Lower lobe of right lung (tissue), 2 donors: Measurements from ENCODE around the gene DDI2. TPM values are rescaled to one million over a fixed set of nuclear protein-coding genes. Genes with fewer than 3 reads are reported as not detected.

Source experiments
- ATAC-seq, 2 donors: fragments of 200-7000 bp; cut with Tn5 transposase; one replicate each; pipeline ENCODE4 v1.9.1; 2020 to 2022; ENCODE audit warnings: mild to moderate bottlenecking in 2 of 2, moderate library complexity in 2 of 2
- DNase-seq: peaks from one replicate; pipeline ENCODE4 v3.0.0-alpha.2; 2020
- H3K27ac ChIP-seq: fragments of 200-600 bp; one replicate; pipeline ENCODE4 v1.8.0; 2022
- H3K27me3 ChIP-seq: fragments of 200-600 bp; one replicate; pipeline ENCODE4 v1.8.0; 2022; ENCODE audit warnings: low read depth
- H3K36me3 ChIP-seq: fragments of 200-600 bp; one replicate; pipeline ENCODE4 v1.8.0; 2022; ENCODE audit warnings: mild to moderate bottlenecking
- H3K4me1 ChIP-seq: fragments of 200-600 bp; one replicate; pipeline ENCODE4 v1.8.0; 2022
- H3K4me3 ChIP-seq: fragments of 200-600 bp; one replicate; pipeline ENCODE4 v1.8.0; 2022; ENCODE audit warnings: mild to moderate bottlenecking
- H3K9me3 ChIP-seq: fragments of 200-600 bp; one replicate; pipeline ENCODE4 v1.8.0; 2022
- CTCF ChIP-seq: fragments of 200-600 bp; IDR thresholded peaks from one replicate; pipeline ENCODE4 v1.8.0; 2022; ENCODE audit warnings: antibody characterized with exemption, mild to moderate bottlenecking
- intact Hi-C: fragments of 100-400 bp; cut with DNase I; formaldehyde crosslinking; loops from one replicate; pipeline ENCODE4 v1.11.0; 2022
- total RNA-seq: library from RNA; stranded (reverse); fragmentation: NEBNext Ultra II Directional; extraction: Animal tissue kit (Norgen Biotek cat#: 25700); gene quantifications from one replicate; pipeline ENCODE4 v1.2.1, GENCODE V29; 2021
- donor health status: DM: no; HTN: yes; CAD: no; lungs with severe emphysema.

The DDI2 gene
- total RNA-seq, 1 donor from 2014 or later = 48.8 TPM

DNA sequence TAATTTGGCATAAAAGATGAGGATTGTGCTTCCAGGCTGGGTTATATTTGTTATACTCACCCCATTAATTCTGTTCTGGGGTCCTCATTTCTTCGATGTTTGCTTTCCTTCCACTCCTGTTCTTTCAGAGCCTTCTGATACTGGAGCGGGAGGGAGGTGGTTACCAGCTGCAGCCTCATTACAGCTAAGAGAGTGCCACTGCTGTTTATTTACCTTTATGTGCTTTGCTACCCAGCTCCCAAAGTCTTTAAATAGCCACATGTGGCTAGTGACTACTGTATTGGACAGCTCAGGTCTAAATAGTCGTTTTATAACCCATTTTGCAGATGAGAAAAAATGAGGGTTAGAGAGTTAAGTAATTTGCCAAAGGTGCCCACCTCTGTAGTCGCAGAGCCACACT is 92.0 kb downstream of the DDI2 start:
- no peaks in the 10 kb centered on the region for H3K9me3 ChIP-seq
- no peak overlapping the region for H3K27ac ChIP-seq
- intact Hi-C loops = no loop called here
- H3K36me3 ChIP-seq = peaks cover 10% of the 10 kb centered on the region
- TF ChIP-seq CTCF = no peak
- no peak overlapping the region for H3K4me3 ChIP-seq
- DNase-seq (no peak), ATAC-seq (no peak)
- H3K27me3 ChIP-seq = no peaks in the 10 kb centered on the region
- H3K4me1 ChIP-seq = peaks cover 47% of the 10 kb centered on the region

DNA sequence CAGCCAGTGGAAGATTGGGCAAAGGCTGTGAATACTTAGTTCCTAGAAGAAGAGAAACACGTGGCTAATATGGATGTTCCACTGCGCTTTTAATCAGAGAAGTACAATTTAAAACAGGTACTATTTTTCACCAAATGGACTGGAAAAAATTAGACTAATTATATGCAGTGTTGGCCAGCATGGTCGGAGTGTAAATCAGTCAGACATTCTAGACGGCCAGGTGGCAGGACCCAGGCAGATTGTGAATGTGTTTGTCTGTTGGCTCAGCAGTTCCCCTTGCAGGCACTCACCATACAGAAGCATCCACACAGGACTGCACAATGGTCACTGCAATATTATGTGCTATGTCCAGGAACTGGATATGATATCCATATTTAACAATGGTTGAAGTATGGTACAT is 94.9 kb downstream of the DDI2 start:
- Histone ChIP-seq H3K9me3 (no peaks in the 10 kb centered on the region), H3K4me3 (no peak overlapping the region), H3K27me3 (no peaks in the 10 kb centered on the region), H3K27ac (no peak overlapping the region), H3K36me3 (peaks cover 15% of the 10 kb centered on the region), H3K4me1 (peaks cover 47% of the 10 kb centered on the region)
- no peak for DNase-seq
- no peak for ATAC-seq
- no peak for TF ChIP-seq CTCF
- intact Hi-C loops = no loop called here

- ATAC-seq = peak; percentile 20 to 56
- H3K27ac ChIP-seq = peak overlapping the region; percentile 64
- intact Hi-C loops = no loop called here
- no peak for TF ChIP-seq CTCF
- H3K4me1 ChIP-seq = peaks cover 51% of the 10 kb centered on the region
- no peak overlapping the region for H3K4me3 ChIP-seq
- H3K36me3 ChIP-seq = peaks cover 39% of the 10 kb centered on the region
- DNase-seq = no peak
- no peaks in the 10 kb centered on the region for H3K27me3 ChIP-seq
- H3K9me3 ChIP-seq = no peaks in the 10 kb centered on the region
Observed at GRCh38 chr1:15714406-15715136, 97.3 kb downstream of the DDI2 start.

GRCh38 chr1:15717418-15718125 is 100.3 kb downstream of the DDI2 start:
- TF ChIP-seq CTCF = no peak
- Histone ChIP-seq H3K27me3 (no peaks in the 10 kb centered on the region), H3K9me3 (no peaks in the 10 kb centered on the region), H3K4me1 (peaks cover 47% of the 10 kb centered on the region), H3K4me3 (no peak overlapping the region), H3K27ac (peak overlapping the region; percentile 68), H3K36me3 (peaks cover 69% of the 10 kb centered on the region)
- ATAC-seq (peak; percentile 82 to 86), DNase-seq (peak; percentile 71)
- intact Hi-C loops = no loop called here

DNA sequence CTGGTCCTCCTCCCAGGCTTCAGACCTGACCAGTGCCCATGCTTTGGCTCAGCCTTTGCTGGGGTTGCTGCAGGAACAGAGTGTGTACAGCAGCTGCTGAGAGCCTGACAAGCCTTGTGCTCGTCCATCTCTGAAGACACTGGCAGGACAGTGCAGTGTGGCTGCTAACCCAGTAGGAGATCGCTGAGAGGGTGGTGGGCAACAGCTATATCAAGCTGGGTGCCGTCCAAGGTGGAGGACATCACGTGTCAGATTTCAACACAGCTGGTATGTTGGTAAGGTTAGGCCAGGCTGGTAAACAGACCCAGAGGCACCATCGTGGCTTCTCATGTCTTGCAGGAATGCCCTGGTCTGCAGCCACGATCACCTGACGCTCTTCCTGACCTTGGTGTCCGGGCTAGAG is 100.9 kb downstream of the DDI2 start:
- ATAC-seq = peak; percentile 23 to 43
- no peak for DNase-seq
- Histone ChIP-seq H3K9me3 (no peaks in the 10 kb centered on the region), H3K36me3 (peaks cover 75% of the 10 kb centered on the region), H3K4me3 (no peak overlapping the region), H3K4me1 (peaks cover 47% of the 10 kb centered on the region), H3K27ac (peak overlapping the region; percentile 68), H3K27me3 (no peaks in the 10 kb centered on the region)
- TF ChIP-seq CTCF = no peak
- intact Hi-C loops = no loop called here

Other genes with a start within 250 kb of the DDI2 start
- 100 TPM for gene EFHD2, start 207.6 kb upstream of the DDI2 start, total RNA-seq
- gene CTRC, start 179.0 kb upstream of the DDI2 start, total RNA-seq = not detected
- gene CELA2A, start 160.7 kb upstream of the DDI2 start, total RNA-seq = not detected
- gene CELA2B, start 141.4 kb upstream of the DDI2 start, total RNA-seq = not detected
- gene CASP9, start 93.2 kb upstream of the DDI2 start, total RNA-seq = 16.4 TPM
- 23.9 TPM for gene DNAJC16, start 90.6 kb upstream of the DDI2 start, total RNA-seq
- not detected for gene AGMAT, start 32.4 kb upstream of the DDI2 start, total RNA-seq
- gene PLEKHM2, start 66.9 kb downstream of the DDI2 start, total RNA-seq = 80.4 TPM
- 3.5 TPM for gene SLC25A34, start 118.8 kb downstream of the DDI2 start, total RNA-seq
- gene TMEM82, start 125.0 kb downstream of the DDI2 start, total RNA-seq = not detected
- 20.1 TPM for gene FBLIM1, start 141.3 kb downstream of the DDI2 start, total RNA-seq
- 1.1 TPM for gene UQCRHL, start 190.2 kb downstream of the DDI2 start, total RNA-seq
- gene SPEN, start 230.2 kb downstream of the DDI2 start, total RNA-seq = 54.7 TPM